ENCODE data around the gene AUTS2. TPM values are rescaled to one million over a fixed set of nuclear protein-coding genes. Genes with fewer than 3 reads are reported as not detected.

AUTS2 gene
- total and polyA plus RNA-seq, 5 donors = 7.0 to 15.4 (median 10.6) TPM

DNA sequence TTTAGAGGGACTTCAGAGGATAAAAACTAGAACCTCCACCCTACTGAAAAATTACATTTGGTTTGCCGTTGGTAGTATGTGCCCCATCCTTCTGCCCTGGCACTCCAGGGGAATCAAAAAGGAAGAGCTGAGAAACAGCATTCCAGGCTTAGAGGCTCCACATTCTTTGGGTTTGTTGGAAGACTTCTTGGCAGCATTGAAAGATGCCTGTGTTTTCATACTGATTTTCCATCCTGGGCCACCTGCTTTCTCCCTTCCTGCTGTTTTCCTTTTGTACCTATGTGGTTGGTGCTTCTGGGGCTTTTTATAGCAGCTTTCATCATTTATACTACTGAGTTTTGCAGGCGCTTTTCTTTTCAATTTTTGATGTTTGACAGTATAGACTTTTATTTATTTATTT lies 61.7 kb downstream of the AUTS2 start:
- 69% methylated on average over 2 of the region's 2 CpGs for WGBS
- Histone ChIP-seq H3K27ac (ENCODE audit: low read length) (no peak overlapping the region), H3K4me3 (ENCODE audit: low read length) (no peak overlapping the region), H3K9me3 (ENCODE audit: control insufficient read depth, low read length) (no peaks in the 10 kb centered on the region), H3K27me3 (ENCODE audit: control insufficient read depth, insufficient read depth) (no peaks in the 10 kb centered on the region), H3K4me1 (ENCODE audit: control insufficient read depth, insufficient read depth, low read length) (peaks cover 9% of the 10 kb centered on the region)
- ATAC-seq (no peak), DNase-seq (no peak)
- intact Hi-C loops (cut with DNase I) = no loop called here

DNA sequence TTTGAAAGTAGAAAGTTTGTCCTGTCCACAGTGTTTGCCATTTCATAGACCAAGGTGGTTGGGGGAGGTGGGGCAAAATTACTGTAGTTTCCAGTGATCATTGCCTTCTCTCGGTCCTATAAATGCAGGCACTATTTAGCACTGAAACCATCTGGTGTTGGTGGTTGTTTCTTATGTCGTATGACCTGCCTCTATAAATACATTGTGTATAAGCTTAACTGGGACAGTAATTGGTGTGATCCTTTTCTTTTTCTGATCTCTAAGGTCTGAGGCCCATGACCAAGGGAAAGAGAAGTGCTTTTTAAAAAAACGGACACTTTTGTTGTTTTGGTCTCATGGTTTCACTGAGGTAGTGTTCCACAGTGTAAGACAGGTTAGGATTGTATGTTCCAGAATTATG lies 63.1 kb downstream of the AUTS2 start:
- Histone ChIP-seq H3K4me3 (ENCODE audit: low read length) (no peak overlapping the region), H3K9me3 (ENCODE audit: control insufficient read depth, low read length) (no peaks in the 10 kb centered on the region), H3K27me3 (ENCODE audit: control insufficient read depth, insufficient read depth) (no peaks in the 10 kb centered on the region), H3K4me1 (ENCODE audit: control insufficient read depth, insufficient read depth, low read length) (peaks cover 6% of the 10 kb centered on the region), H3K27ac (ENCODE audit: low read length) (no peak overlapping the region)
- ATAC-seq (no peak), DNase-seq (no peak)
- WGBS = 94% methylated on average over 3 of the region's 3 CpGs
- intact Hi-C loops (cut with DNase I) = no loop called here

DNA sequence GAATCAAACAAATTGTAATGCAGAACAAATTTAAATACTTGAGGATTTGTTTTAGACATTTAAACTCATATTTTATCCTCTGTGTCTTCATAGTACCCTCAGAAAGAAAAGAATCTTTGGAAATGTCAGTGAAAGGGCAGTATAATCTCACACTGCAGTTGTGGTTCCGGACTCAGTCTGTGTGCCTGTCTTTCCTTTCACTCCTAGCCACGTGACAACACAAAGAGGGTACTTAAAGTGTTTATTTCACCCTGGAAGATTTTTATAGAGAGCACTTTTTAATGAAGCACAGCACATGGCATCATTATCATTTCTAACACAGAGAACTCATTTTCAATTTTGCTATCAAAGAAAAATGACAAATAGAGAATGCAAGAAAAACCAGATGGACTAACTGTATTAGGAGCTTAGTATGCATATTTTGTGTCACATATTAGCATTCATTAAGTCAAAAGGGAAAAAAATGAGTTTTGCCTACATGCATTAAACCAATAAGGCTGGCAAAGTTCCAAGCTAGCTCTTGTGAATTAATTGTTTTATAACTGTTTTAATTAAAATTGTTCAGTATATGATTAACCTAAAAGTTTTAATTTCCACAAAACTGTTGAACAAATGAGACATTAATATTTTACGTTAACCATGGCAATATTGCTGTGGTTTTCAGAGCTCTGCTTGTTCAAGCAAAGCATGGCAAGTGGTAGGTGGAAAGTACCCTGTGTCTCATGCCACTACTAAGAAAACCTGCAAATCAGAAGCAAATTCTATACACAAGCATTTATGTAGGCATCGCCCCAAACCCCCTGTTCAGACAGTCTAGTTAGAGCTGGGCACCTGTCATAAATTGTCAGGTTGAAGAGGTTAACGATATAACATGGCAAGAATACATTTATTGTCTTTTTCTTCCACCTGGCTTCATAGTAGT lies 65.9 kb downstream of the AUTS2 start:
- H3K9me3 ChIP-seq (ENCODE audit: control insufficient read depth, low read length) = no peaks in the 10 kb centered on the region
- intact Hi-C loops (cut with DNase I) = no loop called here
- H3K4me3 ChIP-seq (ENCODE audit: low read length) = no peak overlapping the region
- DNase-seq = no peak
- 84% methylated on average over 5 of the region's 5 CpGs for WGBS
- H3K4me1 ChIP-seq (ENCODE audit: control insufficient read depth, insufficient read depth, low read length) = no peaks in the 10 kb centered on the region
- H3K27me3 ChIP-seq (ENCODE audit: control insufficient read depth, insufficient read depth) = no peaks in the 10 kb centered on the region
- no peak for ATAC-seq
- no peak overlapping the region for H3K27ac ChIP-seq (ENCODE audit: low read length)

DNA sequence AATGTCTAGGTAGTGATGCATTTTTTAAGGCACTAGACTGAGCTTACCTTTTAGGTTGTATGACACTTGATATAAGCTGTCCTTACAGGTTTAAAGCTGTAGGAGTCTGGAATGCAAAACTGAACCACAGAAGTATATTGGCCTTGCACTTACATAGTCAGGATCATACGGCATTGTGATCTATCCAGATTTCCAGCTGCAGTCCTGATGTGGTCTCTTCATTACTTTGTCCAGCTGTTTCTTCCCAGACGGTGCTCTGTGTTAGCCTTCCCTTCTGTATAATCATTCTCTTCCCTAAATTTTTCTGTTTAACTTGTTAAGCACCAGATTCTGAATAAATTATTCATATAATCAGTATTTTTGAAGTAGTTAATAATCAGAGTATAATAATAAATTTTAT lies 67.1 kb downstream of the AUTS2 start:
- WGBS = 65% methylated on average over 2 of the region's 2 CpGs
- H3K27ac ChIP-seq (ENCODE audit: low read length) = no peak overlapping the region
- no peaks in the 10 kb centered on the region for H3K9me3 ChIP-seq (ENCODE audit: control insufficient read depth, low read length)
- no peak overlapping the region for H3K4me3 ChIP-seq (ENCODE audit: low read length)
- no peaks in the 10 kb centered on the region for H3K4me1 ChIP-seq (ENCODE audit: control insufficient read depth, insufficient read depth, low read length)
- no peaks in the 10 kb centered on the region for H3K27me3 ChIP-seq (ENCODE audit: control insufficient read depth, insufficient read depth)
- no peak for ATAC-seq
- DNase-seq = no peak
- intact Hi-C loops (cut with DNase I) = no loop called here

DNA sequence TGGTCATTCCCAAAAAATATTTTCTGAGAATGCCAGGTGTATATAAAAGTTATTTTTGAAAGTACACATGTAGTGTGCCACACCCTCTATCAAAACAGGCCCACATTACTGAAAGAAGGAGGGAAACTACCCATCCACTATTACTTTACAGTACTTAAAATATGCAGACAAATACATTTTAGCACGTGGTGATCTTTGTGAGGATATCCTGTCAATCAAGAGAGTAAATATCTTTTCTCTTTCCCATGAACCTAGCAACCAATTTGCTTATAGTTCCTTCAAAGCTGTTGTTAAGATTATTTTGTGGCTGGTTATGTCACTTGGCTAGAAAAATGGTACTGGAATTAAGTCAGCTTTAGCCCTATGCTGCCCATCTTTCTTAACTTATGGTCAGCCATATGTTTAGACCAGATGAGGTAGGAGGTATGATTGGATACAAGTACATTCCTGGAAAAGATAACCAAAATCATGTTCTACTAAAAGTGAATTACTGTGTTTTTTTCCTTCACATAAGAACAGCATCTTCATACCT lies 70.1 kb downstream of the AUTS2 start:
- H3K9me3 ChIP-seq (ENCODE audit: control insufficient read depth, low read length) = no peaks in the 10 kb centered on the region
- peaks cover 2% of the 10 kb centered on the region for H3K4me1 ChIP-seq (ENCODE audit: control insufficient read depth, insufficient read depth, low read length)
- DNase-seq (no peak), ATAC-seq (no peak)
- no peaks in the 10 kb centered on the region for H3K27me3 ChIP-seq (ENCODE audit: control insufficient read depth, insufficient read depth)
- H3K4me3 ChIP-seq (ENCODE audit: low read length) = no peak overlapping the region
- intact Hi-C loops (cut with DNase I) = no loop called here
- WGBS = 46% methylated on average over 1 of the region's 1 CpG
- H3K27ac ChIP-seq (ENCODE audit: low read length) = no peak overlapping the region

DNA sequence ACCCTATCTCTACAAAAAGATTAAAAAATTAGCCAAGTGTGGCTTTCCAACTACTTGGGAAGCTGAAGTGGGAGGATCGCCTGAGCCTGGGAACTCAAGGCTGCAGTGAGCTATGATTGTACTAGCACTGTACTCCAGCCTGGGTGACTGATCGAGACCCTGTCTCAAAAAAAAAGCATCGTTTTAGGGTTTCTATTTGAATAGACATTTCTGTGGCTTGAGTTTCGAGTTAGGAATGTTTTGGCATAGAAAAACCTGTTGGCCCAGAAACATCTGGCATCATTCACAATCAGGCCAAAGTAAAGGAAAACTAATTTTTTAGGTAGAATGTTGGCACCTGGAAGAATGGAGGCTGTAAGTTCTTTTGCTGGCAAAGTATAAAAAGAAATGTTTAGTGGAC lies 72.4 kb downstream of the AUTS2 start:
- Histone ChIP-seq H3K27me3 (ENCODE audit: control insufficient read depth, insufficient read depth) (no peaks in the 10 kb centered on the region), H3K4me1 (ENCODE audit: control insufficient read depth, insufficient read depth, low read length) (peaks cover 7% of the 10 kb centered on the region), H3K9me3 (ENCODE audit: control insufficient read depth, low read length) (no peaks in the 10 kb centered on the region), H3K27ac (ENCODE audit: low read length) (no peak overlapping the region), H3K4me3 (ENCODE audit: low read length) (no peak overlapping the region)
- ATAC-seq (no peak), DNase-seq (no peak)
- intact Hi-C loops (cut with DNase I) = no loop called here
- WGBS = 56% methylated on average over 4 of the region's 4 CpGs

DNA sequence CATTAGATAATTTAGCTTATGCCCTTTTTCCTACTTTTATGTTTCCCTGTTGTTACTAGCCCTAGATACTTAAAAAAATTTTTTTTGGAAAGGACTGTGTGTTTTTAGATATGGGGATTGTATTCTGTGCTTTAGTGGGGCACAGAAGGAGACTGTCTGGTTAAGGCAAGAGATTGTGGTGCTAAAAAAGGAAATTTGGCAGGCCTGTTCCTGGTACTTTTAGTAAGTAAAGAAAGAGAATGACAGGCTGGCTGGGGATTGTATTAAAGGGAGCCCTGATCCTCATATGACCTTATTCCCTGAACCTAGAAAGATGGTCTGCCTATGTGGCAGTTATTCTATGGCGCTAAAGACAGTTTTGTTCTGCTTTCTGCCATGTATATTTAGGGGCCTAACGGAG lies 74.8 kb downstream of the AUTS2 start:
- H3K4me3 ChIP-seq (ENCODE audit: low read length) = no peak overlapping the region
- ATAC-seq (peak in 1 of 2 donors; percentile 54), DNase-seq (no peak)
- no peaks in the 10 kb centered on the region for H3K9me3 ChIP-seq (ENCODE audit: control insufficient read depth, low read length)
- H3K4me1 ChIP-seq (ENCODE audit: control insufficient read depth, insufficient read depth, low read length) = peaks cover 7% of the 10 kb centered on the region
- H3K27ac ChIP-seq (ENCODE audit: low read length) = no peak overlapping the region
- 92% methylated on average over 2 of the region's 2 CpGs for WGBS
- intact Hi-C loops (cut with DNase I) = no loop called here
- H3K27me3 ChIP-seq (ENCODE audit: control insufficient read depth, insufficient read depth) = no peaks in the 10 kb centered on the region

DNA sequence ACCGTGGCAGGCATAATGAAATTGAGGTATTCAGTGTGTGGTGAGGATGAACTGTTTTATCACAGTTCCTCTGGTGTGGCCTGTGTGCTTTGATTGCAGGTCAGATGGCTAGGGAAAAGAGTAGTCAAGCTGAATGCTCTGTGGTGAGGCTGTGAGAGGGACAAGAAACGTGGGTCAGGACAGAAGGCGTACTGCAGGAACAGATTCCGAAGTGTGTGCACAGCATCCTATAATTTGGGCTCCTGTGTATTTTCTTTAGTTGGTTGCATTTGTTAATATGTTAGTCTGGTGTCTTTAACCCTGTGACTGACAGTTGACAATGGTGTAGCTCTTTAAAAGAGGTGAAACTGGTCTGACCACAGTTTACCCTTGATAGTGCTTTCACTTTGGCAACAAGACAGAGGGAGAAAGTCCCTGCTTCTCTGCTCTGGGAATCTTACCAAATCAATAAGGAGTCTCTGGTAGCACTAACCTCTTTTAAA lies 76.5 kb downstream of the AUTS2 start:
- intact Hi-C loops (cut with DNase I) = no loop called here
- Histone ChIP-seq H3K27ac (ENCODE audit: low read length) (no peak overlapping the region), H3K9me3 (ENCODE audit: control insufficient read depth, low read length) (no peaks in the 10 kb centered on the region), H3K4me1 (ENCODE audit: control insufficient read depth, insufficient read depth, low read length) (peaks cover 12% of the 10 kb centered on the region), H3K4me3 (ENCODE audit: low read length) (no peak overlapping the region), H3K27me3 (ENCODE audit: control insufficient read depth, insufficient read depth) (no peaks in the 10 kb centered on the region)
- WGBS = 68% methylated on average over 4 of the region's 4 CpGs
- DNase-seq = no peak
- ATAC-seq = no peak

DNA sequence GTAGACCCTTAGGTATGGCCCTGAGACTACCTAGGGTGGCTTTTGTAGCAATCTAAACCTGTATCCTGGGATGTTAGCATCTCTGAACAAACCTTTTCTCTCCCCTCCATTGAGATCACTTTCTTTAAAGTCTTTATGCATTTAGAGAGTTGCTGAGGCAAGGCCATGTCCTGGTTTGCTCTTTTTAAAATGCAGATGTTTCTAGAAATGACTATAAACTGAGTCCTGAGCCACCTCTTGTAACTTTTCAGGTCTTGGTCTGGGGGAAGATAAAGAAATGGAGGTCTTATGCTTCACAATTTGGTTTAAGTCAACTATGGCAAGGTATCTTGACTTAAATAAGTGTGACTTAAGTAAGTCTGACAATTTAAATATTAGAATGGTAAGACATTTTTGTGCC lies 78.0 kb downstream of the AUTS2 start:
- H3K27ac ChIP-seq (ENCODE audit: low read length) = no peak overlapping the region
- DNase-seq (no peak), ATAC-seq (no peak)
- no peak overlapping the region for H3K4me3 ChIP-seq (ENCODE audit: low read length)
- no peaks in the 10 kb centered on the region for H3K9me3 ChIP-seq (ENCODE audit: control insufficient read depth, low read length)
- intact Hi-C loops (cut with DNase I) = no loop called here
- H3K27me3 ChIP-seq (ENCODE audit: control insufficient read depth, insufficient read depth) = no peaks in the 10 kb centered on the region
- peaks cover 12% of the 10 kb centered on the region for H3K4me1 ChIP-seq (ENCODE audit: control insufficient read depth, insufficient read depth, low read length)

DNA sequence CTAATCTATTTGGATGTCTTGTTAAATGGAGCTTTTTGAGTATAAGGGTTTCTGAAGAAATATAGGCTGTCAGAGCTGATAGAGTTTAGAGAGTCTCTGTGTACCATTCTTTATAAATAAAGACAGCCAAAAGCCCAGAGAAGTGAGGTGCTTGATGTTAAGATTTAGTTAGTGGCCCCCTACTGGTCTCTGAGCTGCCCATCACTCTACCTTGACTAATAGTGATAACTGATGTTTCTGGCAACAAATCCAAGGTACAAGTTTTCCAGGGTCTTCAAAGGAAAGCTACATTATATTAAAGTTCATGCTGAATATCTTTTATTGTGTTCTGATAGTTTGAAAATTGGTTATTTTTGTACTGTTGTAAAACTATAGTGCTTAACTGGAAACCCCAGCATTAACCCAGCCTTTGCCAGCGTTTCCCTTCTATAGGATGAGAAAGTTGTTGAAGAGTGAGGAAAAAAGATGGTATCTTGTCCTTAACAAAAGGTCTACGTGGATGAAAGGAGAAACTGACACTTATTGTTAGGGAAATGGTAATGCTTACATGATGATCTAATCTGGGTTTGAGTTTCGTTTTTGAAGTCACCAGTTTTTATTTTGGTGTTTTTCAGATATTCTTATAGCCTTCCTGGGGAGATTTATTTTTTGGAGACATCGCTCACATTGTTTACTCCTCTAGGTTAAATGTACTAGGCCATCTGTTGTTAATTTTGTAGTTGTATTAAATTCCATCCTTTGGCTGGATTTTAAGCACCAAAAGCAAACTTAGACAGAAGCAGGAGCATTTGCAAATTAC lies 79.0 kb downstream of the AUTS2 start:
- ATAC-seq = no peak
- no peaks in the 10 kb centered on the region for H3K9me3 ChIP-seq (ENCODE audit: control insufficient read depth, low read length)
- H3K4me3 ChIP-seq (ENCODE audit: low read length) = no peak overlapping the region
- WGBS = 51% methylated on average over 4 of the region's 4 CpGs
- intact Hi-C loops (cut with DNase I) = no loop called here
- no peaks in the 10 kb centered on the region for H3K27me3 ChIP-seq (ENCODE audit: control insufficient read depth, insufficient read depth)
- peaks cover 12% of the 10 kb centered on the region for H3K4me1 ChIP-seq (ENCODE audit: control insufficient read depth, insufficient read depth, low read length)
- no peak for DNase-seq
- no peak overlapping the region for H3K27ac ChIP-seq (ENCODE audit: low read length)

DNA sequence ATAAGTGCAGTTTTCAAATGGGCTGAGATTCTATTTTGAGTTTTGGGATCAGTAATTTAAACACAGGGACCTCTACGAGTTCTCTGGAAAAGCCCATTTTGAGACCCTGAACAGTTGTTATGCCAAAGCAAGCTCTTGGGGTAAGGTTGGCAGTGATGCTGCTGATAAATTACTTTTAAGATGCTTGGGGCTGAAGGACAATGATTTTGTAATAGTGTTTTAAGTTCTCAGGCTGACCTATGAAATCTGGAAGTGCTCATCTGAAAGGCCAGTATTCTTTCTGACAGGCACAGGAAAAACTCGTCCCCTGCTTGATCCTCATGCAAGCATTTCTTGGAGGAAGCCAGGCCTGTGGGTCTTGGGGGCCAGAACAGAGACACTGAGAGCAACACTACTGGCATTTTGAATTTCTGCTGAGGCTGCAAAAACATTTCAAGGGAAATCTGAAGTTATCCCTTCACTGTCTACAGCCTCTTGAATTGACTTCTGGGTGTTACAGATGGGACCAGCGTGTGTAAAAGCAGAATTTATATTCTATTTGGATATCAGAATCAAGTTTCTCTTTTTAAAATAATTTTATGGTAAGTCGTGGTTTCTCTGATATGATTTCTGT lies 79.7 kb downstream of the AUTS2 start:
- intact Hi-C loops (cut with DNase I) = no loop called here
- 69% methylated on average over 4 of the region's 4 CpGs for WGBS
- H3K4me3 ChIP-seq (ENCODE audit: low read length) = no peak overlapping the region

More for the DNA sequence above, 79.7 kb downstream of the AUTS2 start:
- ATAC-seq (peak in 1 of 2 donors; percentile 28), DNase-seq (no peak)
- H3K9me3 ChIP-seq (ENCODE audit: control insufficient read depth, low read length) = no peaks in the 10 kb centered on the region
- H3K27me3 ChIP-seq (ENCODE audit: control insufficient read depth, insufficient read depth) = no peaks in the 10 kb centered on the region
- H3K27ac ChIP-seq (ENCODE audit: low read length) = no peak overlapping the region
- H3K4me1 ChIP-seq (ENCODE audit: control insufficient read depth, insufficient read depth, low read length) = peaks cover 12% of the 10 kb centered on the region

Data from right cardiac atrium (tissue), 5 donors.